SKM-1 (cell line): Measurements from ENCODE around the gene SELENOV.
A peak's percentile ranks its signal among the peaks of the same experiment; 100 is the strongest.

Source experiments
- DNase-seq: peaks from one replicate; lab custom pipeline; 2025; ENCODE audit not compliant: unreplicated experiment; lab: John Stamatoyannopoulos, UW

The SELENOV gene

GRCh38 chr19:39518975-39519374 lies 4.0 kb downstream of the SELENOV start:
- DNase-seq, result no peak

- no peak for DNase-seq
Observed at GRCh38 chr19:39520541-39521484, 5.9 kb downstream of the SELENOV start.

- no peak for DNase-seq
Observed at GRCh38 chr19:39524495-39524894, 9.6 kb downstream of the SELENOV start.

- DNase-seq, result no peak
Observed at GRCh38 chr19:39525205-39525604, 10.3 kb downstream of the SELENOV start.

GRCh38 chr19:39531834-39532232 lies 16.9 kb downstream of the SELENOV start:
- DNase-seq, result no peak

GRCh38 chr19:39532233-39533002 lies 17.5 kb downstream of the SELENOV start, which contains the start of gene EID2B:
Gene EID2B, minus strand, starts transcription at chr19:39532852. Its CDS starts 50 bp downstream, at chr19:39532802.
- DNase-seq, result peak; percentile 95

- no peak for DNase-seq
Observed at GRCh38 chr19:39533003-39533512, 18.1 kb downstream of the SELENOV start.

GRCh38 chr19:39533791-39534190 lies 18.9 kb downstream of the SELENOV start:
- DNase-seq, result no peak

GRCh38 chr19:39539165-39539517 lies 24.2 kb downstream of the SELENOV start:
- DNase-seq, result no peak

GRCh38 chr19:39539518-39540332 lies 24.8 kb downstream of the SELENOV start, which contains the start of gene EID2:
Gene EID2, minus strand, starts transcription at chr19:39540161. Its CDS starts 82 bp downstream, at chr19:39540079.
- DNase-seq, result peak; percentile 83

GRCh38 chr19:39540333-39540673 lies 25.4 kb downstream of the SELENOV start:
- DNase-seq, result no peak

- no peak for DNase-seq
Observed at GRCh38 chr19:39542206-39542605, 27.3 kb downstream of the SELENOV start.

- DNase-seq, result no peak
Observed at GRCh38 chr19:39543477-39543857, 28.5 kb downstream of the SELENOV start.

GRCh38 chr19:39544226-39544903 lies 29.4 kb downstream of the SELENOV start:
- DNase-seq, result no peak

GRCh38 chr19:39544911-39545310 lies 30.0 kb downstream of the SELENOV start:
- no peak for DNase-seq

GRCh38 chr19:39546599-39546998 lies 31.7 kb downstream of the SELENOV start:
- no peak for DNase-seq

- DNase-seq, result no peak
Observed at GRCh38 chr19:39550197-39550596, 35.3 kb downstream of the SELENOV start.

- no peak for DNase-seq
Observed at GRCh38 chr19:39553082-39553652, 38.2 kb downstream of the SELENOV start.

GRCh38 chr19:39554701-39555311 lies 39.9 kb downstream of the SELENOV start:
- DNase-seq, result no peak

- no peak for DNase-seq
Observed at GRCh38 chr19:39555883-39556282, 40.9 kb downstream of the SELENOV start.
